ENCODE results near the gene CNPY1.

CNPY1 gene

GRCh38 chr7:155462163-155462735 lies 84.1 kb downstream of the CNPY1 start:
- Histone ChIP-seq H3K27me3 (ENCODE audit: insufficient read depth, poor library complexity, severe bottlenecking) (peaks cover 82% of the 10 kb centered on the region), H3K4me3 (replicated peaks; ENCODE audit: insufficient read depth, low read length) (no peak overlapping the region), H3K27ac (replicated peaks) (no peak overlapping the region)
- DNase-seq (ENCODE audit: low read depth in 1 of 2, low spot score in 1 of 2) = no peak
- TF ChIP-seq SPI1 (IDR thresholded peaks at IDR 0.05; ENCODE audit: borderline replicate concordance, low read depth) = no peak
- no peak for TF ChIP-seq REST (IDR thresholded peaks at IDR 0.05; ENCODE audit: insufficient replicate concordance, low read depth)
- TF ChIP-seq GABPA (IDR thresholded peaks at IDR 0.05; ENCODE audit: low read depth) = no peak
- TF ChIP-seq CTCF (IDR thresholded peaks at IDR 0.05; ENCODE audit: insufficient read depth, low read length) = no peak
- no peak for TF ChIP-seq POLR2AphosphoS5 (IDR thresholded peaks at IDR 0.05; ENCODE audit: low read depth)

GRCh38 chr7:155461631-155462030 lies 84.7 kb downstream of the CNPY1 start:
- no peak for DNase-seq (ENCODE audit: low read depth in 1 of 2, low spot score in 1 of 2)
- H3K27ac ChIP-seq (replicated peaks) = no peak overlapping the region
- H3K27me3 ChIP-seq (ENCODE audit: insufficient read depth, poor library complexity, severe bottlenecking) = peaks cover 82% of the 10 kb centered on the region
- no peak overlapping the region for H3K4me3 ChIP-seq (replicated peaks; ENCODE audit: insufficient read depth, low read length)
- TF ChIP-seq POLR2AphosphoS5 (IDR thresholded peaks at IDR 0.05; ENCODE audit: low read depth) (no peak), CTCF (IDR thresholded peaks at IDR 0.05; ENCODE audit: insufficient read depth, low read length) (no peak), GABPA (IDR thresholded peaks at IDR 0.05; ENCODE audit: low read depth) (no peak), SPI1 (IDR thresholded peaks at IDR 0.05; ENCODE audit: borderline replicate concordance, low read depth) (no peak), REST (IDR thresholded peaks at IDR 0.05; ENCODE audit: insufficient replicate concordance, low read depth) (no peak)

- Histone ChIP-seq H3K27ac (replicated peaks) (no peak overlapping the region), H3K27me3 (ENCODE audit: insufficient read depth, poor library complexity, severe bottlenecking) (peaks cover 82% of the 10 kb centered on the region), H3K4me3 (replicated peaks; ENCODE audit: insufficient read depth, low read length) (no peak overlapping the region)
- no peak for DNase-seq (ENCODE audit: low read depth in 1 of 2, low spot score in 1 of 2)
- TF ChIP-seq REST (IDR thresholded peaks at IDR 0.05; ENCODE audit: insufficient replicate concordance, low read depth) (no peak), CTCF (IDR thresholded peaks at IDR 0.05; ENCODE audit: insufficient read depth, low read length) (no peak), GABPA (IDR thresholded peaks at IDR 0.05; ENCODE audit: low read depth) (no peak), POLR2AphosphoS5 (IDR thresholded peaks at IDR 0.05; ENCODE audit: low read depth) (no peak), SPI1 (IDR thresholded peaks at IDR 0.05; ENCODE audit: borderline replicate concordance, low read depth) (no peak)
Measured at GRCh38 chr7:155460926-155461613, 85.3 kb downstream of the CNPY1 start.
